Left lung (tissue), 10 donors: ENCODE results near the gene ERF. TPM values are rescaled to one million over a fixed set of nuclear protein-coding genes. Genes with fewer than 3 reads are reported as not detected.

Experiments
- ATAC-seq: fragments of 200-7000 bp; cut with Tn5 transposase; one replicate; pipeline ENCODE4 v1.9.1; 2020; ENCODE audit warnings: moderate library complexity
- DNase-seq, 4 donors: peaks; one replicate each; pipeline ENCODE4 v3.0.0-alpha.2; 2013 to 2020
- H3K27ac ChIP-seq, 2 donors: fragments of 200-600 bp; sonication (generic) in 1 of 2; one replicate each; pipeline versions ENCODE4 v1.5.0 to v1.8.0; 2020 to 2021
- H3K27me3 ChIP-seq, 2 donors: fragments of 200-600 bp; sonication (generic) in 1 of 2; one replicate each; pipeline versions ENCODE4 v1.5.0 to v1.8.0; 2020 to 2021
- H3K36me3 ChIP-seq, 2 donors: fragments of 200-600 bp; sonication (generic) in 1 of 2; one replicate each; pipeline versions ENCODE4 v1.5.0 to v1.8.0; 2020 to 2021
- H3K4me1 ChIP-seq, 2 donors: fragments of 200-600 bp; one replicate each; pipeline ENCODE4 v1.8.0; 2021
- H3K4me3 ChIP-seq, 2 donors: fragments of 200-600 bp; sonication (generic) in 1 of 2; one replicate each; pipeline versions ENCODE4 v1.5.0 to v1.8.0; 2020 to 2021; ENCODE audit warnings: mild to moderate bottlenecking in 1 of 2
- H3K9me3 ChIP-seq, 2 donors: fragments of 200-600 bp; sonication (generic) in 1 of 2; one replicate each; pipeline versions ENCODE4 v1.5.0 to v1.8.0; 2020 to 2021
- CTCF ChIP-seq, 2 donors: fragments of 200-600 bp; sonication (generic) in 1 of 2; IDR thresholded peaks; one replicate each; pipeline versions ENCODE4 v1.5.0 to v1.8.0; 2021; ENCODE audit warnings: antibody characterized with exemption in 2 of 2
- intact Hi-C, 2 donors: fragments of 100-400 bp; cut with DNase I; formaldehyde crosslinking; loops; one replicate each; pipeline versions ENCODE4 v1.11.2 to v1.14.2; 2022
- polyA plus RNA-seq, 6 donors: library from polyadenylated mRNA; unstranded; fragments of 120-200 nt; gene quantifications; one replicate each; pipeline ENCODE4 v1.2.1, GENCODE V29; 2013; ENCODE audit not compliant: insufficient read length in 6 of 6
- total RNA-seq, 2 donors: library from RNA; stranded (reverse); fragmentation: NEBNext Ultra II Directional; extraction: Animal tissue kit (Norgen Biotek cat#: 25700); gene quantifications; one replicate each; pipeline ENCODE4 v1.2.1, GENCODE V29; 2021
- donor health status: DM: no; HTN: yes; CAD: no.
- donor health status: DM: no; HTN: no; CAD: no.

The ERF gene
- total and polyA plus RNA-seq, 8 donors, result 42.9 to 56.4 (median 48.9) TPM

- no peak for DNase-seq
- Histone ChIP-seq H3K27ac (peak overlapping the region; percentile 89 to 94), H3K9me3 (no peaks in the 10 kb centered on the region), H3K36me3 (peaks cover 0 to 15% of the 10 kb centered on the region in 2 donors), H3K4me3 (peak overlapping the region; percentile 75 to 76), H3K4me1 (peaks cover 60 to 83% of the 10 kb centered on the region in 2 donors), H3K27me3 (no peaks in the 10 kb centered on the region)
- no peak for TF ChIP-seq CTCF (IDR thresholded peaks at IDR 0.05)
- no peak for ATAC-seq
- intact Hi-C loops, result no loop called here
These were observed 24.4 kb upstream of the ERF start for GRCh38 chr19:42279155-42279901.

- intact Hi-C loops, result no loop called here
- peak overlapping the region; percentile 89 to 94 for H3K27ac ChIP-seq
- no peaks in the 10 kb centered on the region for H3K9me3 ChIP-seq
- ATAC-seq (no peak), DNase-seq (no peak)
- peaks cover 0 to 23% of the 10 kb centered on the region in 2 donors for H3K36me3 ChIP-seq
- peaks cover 60 to 83% of the 10 kb centered on the region in 2 donors for H3K4me1 ChIP-seq
- TF ChIP-seq CTCF (IDR thresholded peaks at IDR 0.05), result no peak
- no peaks in the 10 kb centered on the region for H3K27me3 ChIP-seq
- no peak overlapping the region for H3K4me3 ChIP-seq
These were observed 23.7 kb upstream of the ERF start for GRCh38 chr19:42278452-42279154.

GRCh38 chr19:42277821-42278451 lies 23.0 kb upstream of the ERF start:
- Histone ChIP-seq H3K9me3 (no peaks in the 10 kb centered on the region), H3K4me1 (peaks cover 54 to 77% of the 10 kb centered on the region in 2 donors), H3K4me3 (no peak overlapping the region), H3K27me3 (no peaks in the 10 kb centered on the region), H3K27ac (peak overlapping the region; percentile 89 to 94), H3K36me3 (peaks cover 0 to 29% of the 10 kb centered on the region in 2 donors)
- DNase-seq, result no peak
- TF ChIP-seq CTCF (IDR thresholded peaks at IDR 0.05), result no peak
- ATAC-seq, result no peak
- intact Hi-C loops, result no loop called here

- Histone ChIP-seq H3K9me3 (no peaks in the 10 kb centered on the region), H3K4me1 (peaks cover 45 to 70% of the 10 kb centered on the region in 2 donors), H3K36me3 (peaks cover 0 to 40% of the 10 kb centered on the region in 2 donors), H3K27ac (peak overlapping the region in 1 of 2 donors; percentile 89), H3K27me3 (no peaks in the 10 kb centered on the region), H3K4me3 (no peak overlapping the region)
- intact Hi-C loops, result no loop called here
- no peak for DNase-seq
- TF ChIP-seq CTCF (IDR thresholded peaks at IDR 0.05), result no peak
- no peak for ATAC-seq
These were observed 21.9 kb upstream of the ERF start for GRCh38 chr19:42276821-42277220.

GRCh38 chr19:42276284-42276683 lies 21.4 kb upstream of the ERF start:
- H3K27ac ChIP-seq, result peak overlapping the region; percentile 23 to 26
- no peak for DNase-seq
- intact Hi-C loops, result no loop called here
- H3K4me1 ChIP-seq, result peaks cover 40 to 70% of the 10 kb centered on the region in 2 donors
- H3K36me3 ChIP-seq, result peaks cover 0 to 43% of the 10 kb centered on the region in 2 donors
- no peaks in the 10 kb centered on the region for H3K27me3 ChIP-seq
- H3K4me3 ChIP-seq, result no peak overlapping the region
- H3K9me3 ChIP-seq, result no peaks in the 10 kb centered on the region
- TF ChIP-seq CTCF (IDR thresholded peaks at IDR 0.05), result no peak
- no peak for ATAC-seq
